IPS-20b (cell line): ENCODE results near the gene KRTAP10-3.
"Not testable (repeated sequence)": the region's sequence is repeated elsewhere in the genome, so short reads cannot be mapped to it uniquely, and the experiment has no call there.

Experiments
- H3K27ac ChIP-seq: one replicate; pipeline ENCODE4 v1.5.1; 2013; ENCODE audit warnings: low read length
- H3K27me3 ChIP-seq: 2 replicates; pipeline ENCODE4 v1.6.1; 2013; ENCODE audit warnings: mild to moderate bottlenecking, low read length, inconsistent platforms; ENCODE audit not compliant: insufficient read depth
- H3K36me3 ChIP-seq: 2 replicates; pipeline ENCODE4 v1.6.1; 2013; ENCODE audit warnings: low read depth, mild to moderate bottlenecking, inconsistent platforms, low read length, moderate library complexity; ENCODE audit not compliant: insufficient read depth
- H3K4me1 ChIP-seq: 2 replicates; pipeline ENCODE4 v1.6.1; 2013; ENCODE audit warnings: mild to moderate bottlenecking, control low read depth, inconsistent platforms, low read length, moderate library complexity; ENCODE audit not compliant: insufficient read depth
- H3K4me3 ChIP-seq: 2 replicates; pipeline ENCODE4 v1.5.1; 2013; ENCODE audit warnings: mild to moderate bottlenecking, low read length, inconsistent platforms
- H3K9ac ChIP-seq: 2 replicates; pipeline ENCODE4 v1.6.1; 2013; ENCODE audit warnings: low read depth, mild to moderate bottlenecking, inconsistent platforms, low read length, moderate library complexity
- H3K9me3 ChIP-seq: 2 replicates; pipeline ENCODE4 v1.6.1; 2013; ENCODE audit warnings: mild to moderate bottlenecking, low read depth, low read length, inconsistent platforms; ENCODE audit not compliant: insufficient read depth

KRTAP10-3 gene

DNA sequence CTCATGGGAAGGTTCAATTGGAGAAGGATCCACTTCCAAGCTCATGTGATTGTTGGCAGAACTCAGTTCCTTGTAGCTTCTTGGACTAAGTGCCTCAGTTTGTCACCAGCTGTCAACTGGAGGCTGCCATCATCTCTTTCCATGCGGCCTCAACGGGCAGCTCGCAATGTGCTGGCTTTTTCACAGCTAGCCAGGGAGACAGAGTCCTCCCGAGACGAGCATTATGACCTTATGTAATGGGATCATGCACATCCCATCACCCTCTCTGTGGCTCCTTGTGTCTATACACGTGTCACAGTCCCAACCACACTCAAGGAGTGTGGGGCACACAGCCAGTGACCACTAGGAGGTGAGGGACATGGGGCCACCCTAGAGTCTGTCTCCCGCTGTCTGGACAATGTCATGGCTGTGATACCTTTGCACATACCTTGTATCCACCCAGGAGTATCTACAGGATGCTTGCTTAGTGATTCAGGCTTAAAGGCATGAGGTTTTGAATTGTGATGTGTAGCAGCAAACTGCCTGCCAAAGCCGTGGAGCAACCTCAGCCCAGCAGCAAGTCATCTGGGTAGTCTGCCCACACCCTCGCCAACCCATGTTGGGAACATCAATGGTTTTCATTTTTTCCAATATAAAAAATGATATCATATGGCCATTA lies 37.6 kb upstream of the KRTAP10-3 start:
- no peak overlapping the region for H3K4me3 ChIP-seq
- no peak overlapping the region for H3K9ac ChIP-seq
- H3K36me3 ChIP-seq = no peaks in the 10 kb centered on the region
- no peaks in the 10 kb centered on the region for H3K9me3 ChIP-seq
- H3K27ac ChIP-seq = no peak overlapping the region
- peaks cover 13% of the 10 kb centered on the region; the same call in 1 of the 2 replicates for H3K4me1 ChIP-seq
- no peaks in the 10 kb centered on the region for H3K27me3 ChIP-seq

DNA sequence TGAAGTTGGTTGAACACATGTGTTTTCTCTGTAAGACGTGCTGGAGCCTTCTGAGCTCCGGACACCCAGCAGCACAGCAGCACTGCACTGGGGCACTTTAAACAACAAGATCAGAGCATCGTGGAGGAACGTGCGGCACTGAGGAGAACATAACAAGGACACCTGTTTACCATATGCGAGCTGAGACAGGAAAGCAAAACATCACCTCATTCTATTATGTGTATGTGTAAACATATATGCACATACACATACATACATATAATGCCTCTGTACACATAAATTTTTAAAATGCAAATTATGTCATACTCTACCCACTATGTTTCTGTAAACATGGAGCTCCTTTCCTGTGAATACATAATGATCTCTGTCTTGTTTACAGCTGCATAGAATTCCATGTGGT lies 36.9 kb upstream of the KRTAP10-3 start:
- Histone ChIP-seq H3K27ac (no peak overlapping the region), H3K27me3 (no peaks in the 10 kb centered on the region), H3K36me3 (no peaks in the 10 kb centered on the region), H3K4me1 (peaks cover 13% of the 10 kb centered on the region; the same call in 1 of the 2 replicates), H3K9me3 (no peaks in the 10 kb centered on the region), H3K9ac (no peak overlapping the region), H3K4me3 (no peak overlapping the region)

DNA sequence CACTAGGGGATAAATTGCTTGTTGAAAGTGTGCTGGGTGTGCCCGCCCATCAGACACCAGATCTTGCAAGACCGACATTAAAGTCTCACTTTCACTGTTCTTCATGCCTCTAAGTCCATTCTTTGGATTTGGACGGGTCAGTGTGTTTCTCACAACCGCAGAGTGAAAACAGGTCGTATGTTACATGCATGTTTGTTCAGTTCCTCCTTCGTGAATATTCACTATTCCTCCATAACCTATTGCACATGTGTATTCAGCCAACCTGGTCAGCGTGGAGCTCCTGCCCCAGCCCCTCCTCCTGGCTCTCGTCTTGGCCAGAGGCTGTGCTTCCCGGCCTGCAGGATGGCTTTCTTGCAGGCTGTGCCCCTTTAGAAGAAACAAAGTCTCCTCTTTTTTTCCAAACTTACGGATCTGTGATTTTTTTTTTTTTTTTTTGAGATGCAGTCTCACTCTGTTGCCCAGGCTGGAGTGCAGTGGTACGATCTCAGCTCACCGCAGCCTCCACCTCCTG lies 35.9 kb upstream of the KRTAP10-3 start:
- no peaks in the 10 kb centered on the region for H3K9me3 ChIP-seq

DNA sequence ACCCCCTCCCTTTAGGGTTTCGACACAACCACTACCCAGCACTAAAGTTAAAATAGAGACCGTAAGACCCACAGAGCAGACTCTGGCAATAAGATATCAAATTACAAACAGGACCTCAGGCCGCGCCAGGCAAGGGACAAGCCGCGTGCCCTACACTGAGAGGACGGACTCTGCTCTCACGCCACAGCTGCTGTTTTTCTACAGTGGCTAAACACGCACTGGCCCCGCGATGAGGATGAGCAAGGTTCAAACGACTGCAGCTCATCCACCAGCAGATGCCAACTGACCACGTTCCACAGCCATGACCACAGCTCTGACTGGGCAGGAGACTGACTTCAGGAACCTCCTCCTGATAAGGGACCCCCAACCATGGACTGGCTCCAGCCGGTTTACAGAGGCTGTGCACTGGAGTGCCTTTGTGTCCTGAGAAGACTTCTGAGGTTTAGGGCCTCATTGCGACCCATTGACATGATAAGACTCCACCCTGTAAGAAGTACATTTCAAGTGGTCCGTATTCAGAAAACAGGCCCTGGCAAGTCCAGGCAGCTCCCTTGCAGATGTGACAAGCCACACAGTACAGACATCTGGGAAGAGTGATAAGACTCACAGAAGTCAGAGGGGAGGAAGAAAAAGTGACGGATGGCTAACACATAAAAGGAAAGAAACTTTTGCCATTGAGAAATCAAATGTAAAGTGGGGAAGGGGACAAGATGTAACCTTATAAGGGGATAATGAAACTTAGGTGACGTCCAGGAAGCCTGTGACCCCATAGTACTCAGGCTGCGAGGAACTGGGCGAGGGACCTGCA lies 35.2 kb upstream of the KRTAP10-3 start:
- no peaks in the 10 kb centered on the region for H3K27me3 ChIP-seq
- H3K4me1 ChIP-seq = peaks cover 13% of the 10 kb centered on the region; the same call in 1 of the 2 replicates
- H3K27ac ChIP-seq = no peak overlapping the region
- no peak overlapping the region for H3K9ac ChIP-seq
- H3K36me3 ChIP-seq = no peaks in the 10 kb centered on the region
- H3K9me3 ChIP-seq = no peaks in the 10 kb centered on the region
- H3K4me3 ChIP-seq = no peak overlapping the region

More for the DNA sequence above, 35.9 kb upstream of the KRTAP10-3 start:
- no peak overlapping the region for H3K4me3 ChIP-seq
- no peak overlapping the region for H3K9ac ChIP-seq
- no peaks in the 10 kb centered on the region for H3K36me3 ChIP-seq
- H3K4me1 ChIP-seq = peaks cover 13% of the 10 kb centered on the region; the same call in 1 of the 2 replicates
- H3K27me3 ChIP-seq = no peaks in the 10 kb centered on the region
- H3K27ac ChIP-seq = no peak overlapping the region

DNA sequence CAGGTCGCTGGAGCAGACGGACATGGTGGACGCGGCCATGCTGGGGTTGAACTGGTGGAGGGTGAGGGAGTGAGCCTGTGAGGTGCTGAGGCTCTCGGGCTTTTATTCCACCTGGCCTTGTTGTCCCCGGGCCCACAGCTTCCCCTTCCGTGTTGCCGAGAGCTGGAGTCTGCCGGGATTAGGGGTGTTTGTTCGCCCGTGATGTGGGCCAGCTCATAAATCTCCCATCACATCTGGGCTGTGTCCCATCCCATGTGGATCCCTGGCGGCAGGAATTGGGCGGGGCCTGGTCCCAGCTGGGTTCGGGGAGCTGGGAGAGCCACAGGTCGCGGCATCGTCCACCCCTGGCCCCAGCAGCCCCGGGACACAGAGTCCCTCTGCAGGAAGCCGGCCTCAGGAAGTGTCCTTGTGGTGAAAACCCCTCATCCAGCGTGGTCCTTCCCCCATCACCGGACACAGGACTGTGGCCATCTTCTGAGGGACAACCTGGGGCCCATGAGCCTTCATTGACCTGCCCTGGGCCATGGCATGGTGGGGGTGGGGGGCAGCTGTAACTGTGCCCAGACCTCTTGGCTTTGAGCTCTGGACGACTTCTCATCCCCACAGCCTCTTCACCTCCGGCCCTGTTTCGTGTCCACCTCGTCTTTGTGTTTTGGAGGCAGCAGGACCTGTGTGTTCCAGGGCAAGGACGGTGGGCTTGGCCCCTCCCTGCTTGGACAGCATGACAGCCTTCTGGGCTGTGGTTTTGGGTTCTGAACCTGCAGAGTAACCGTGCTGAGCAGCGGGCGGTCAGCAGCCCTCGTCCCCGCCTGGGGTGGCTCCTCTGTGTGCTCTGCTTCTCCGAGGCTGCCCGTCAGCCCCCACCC lies 34.1 kb upstream of the KRTAP10-3 start, which contains the start of gene KRTAP10-6:
KRTAP10-6 (minus strand) TSS at position 60 of the 866 bp plus-strand sequence; CDS start at position 39, 21 bp downstream.
- Histone ChIP-seq H3K27me3 (no peaks in the 10 kb centered on the region), H3K9ac (no peak within 1 kb of the TSS), H3K9me3 (no peaks in the 10 kb centered on the region), H3K27ac (no peak within 1 kb of the TSS), H3K4me3 (no peak within 1 kb of the TSS), H3K36me3 (no peaks in the 10 kb centered on the region), H3K4me1 (peaks cover 8% of the 10 kb centered on the region; the same call in 1 of the 2 replicates)

DNA sequence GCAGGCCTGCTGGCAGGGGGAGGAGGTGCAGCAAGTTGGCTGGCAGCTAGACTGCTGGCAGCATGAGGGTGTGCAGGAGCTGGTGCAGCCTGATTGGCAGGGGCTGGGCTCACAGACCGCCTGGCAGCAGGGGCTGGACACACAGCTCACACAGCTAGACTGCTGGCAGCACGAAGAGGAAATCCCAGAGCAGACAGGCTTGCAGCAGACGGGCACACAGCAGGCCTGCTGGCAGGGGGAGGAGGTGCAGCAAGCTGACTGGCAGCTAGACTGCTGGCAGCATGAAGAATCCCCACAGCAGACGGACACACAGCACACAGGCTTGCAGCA lies 33.2 kb upstream of the KRTAP10-3 start:
- H3K9me3 ChIP-seq, H3K27me3 ChIP-seq, H3K4me1 ChIP-seq, H3K4me3 ChIP-seq, H3K27ac ChIP-seq, H3K9ac ChIP-seq, H3K36me3 ChIP-seq: not testable (repeated sequence)

DNA sequence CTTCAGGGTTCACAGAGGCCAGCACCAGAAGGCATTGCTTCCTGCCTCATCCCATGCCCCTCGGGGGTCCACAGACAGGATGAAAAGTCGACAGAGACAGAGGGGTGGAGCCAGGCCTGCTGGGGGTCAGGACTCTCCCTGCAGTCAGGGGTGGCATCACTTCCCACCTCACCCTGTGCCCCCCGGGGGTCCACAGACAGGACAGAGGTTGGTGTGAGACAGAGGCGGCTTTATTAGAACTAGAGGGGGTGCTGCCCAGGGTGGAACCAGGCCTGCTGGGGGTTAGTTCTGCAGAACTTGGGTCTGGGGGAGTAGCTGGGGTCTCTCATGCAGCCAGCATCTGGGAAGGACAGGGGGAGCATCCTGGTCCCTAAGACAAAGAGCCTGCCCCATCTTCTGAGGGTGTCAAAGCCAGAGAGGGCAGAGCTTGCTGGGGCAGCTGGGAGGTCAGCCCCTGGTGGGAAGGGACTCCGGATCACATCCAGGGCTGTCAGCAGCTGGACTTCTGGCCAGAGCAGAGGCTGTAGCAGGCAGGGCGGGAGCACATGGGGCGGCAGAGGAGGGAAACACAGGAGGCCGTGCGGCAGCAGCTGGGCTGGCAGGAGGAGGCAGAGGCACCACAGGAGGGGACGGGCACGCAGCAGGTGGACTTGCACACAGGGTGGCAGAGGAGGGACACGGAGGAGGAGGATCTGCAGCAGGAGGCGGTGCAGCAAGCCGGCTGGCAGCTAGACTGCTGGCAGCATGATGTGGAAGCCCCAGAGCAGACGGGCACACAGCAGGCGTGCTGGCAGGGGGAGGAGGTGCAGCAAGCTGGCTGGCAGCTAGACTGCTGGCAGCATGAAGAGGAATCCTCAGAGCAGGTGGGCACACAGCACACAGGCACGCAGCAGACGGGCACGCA lies 32.6 kb upstream of the KRTAP10-3 start:
- not testable (repeated sequence) for H3K9ac ChIP-seq, H3K27ac ChIP-seq, H3K27me3 ChIP-seq, H3K4me1 ChIP-seq, H3K9me3 ChIP-seq, H3K36me3 ChIP-seq, H3K4me3 ChIP-seq

DNA sequence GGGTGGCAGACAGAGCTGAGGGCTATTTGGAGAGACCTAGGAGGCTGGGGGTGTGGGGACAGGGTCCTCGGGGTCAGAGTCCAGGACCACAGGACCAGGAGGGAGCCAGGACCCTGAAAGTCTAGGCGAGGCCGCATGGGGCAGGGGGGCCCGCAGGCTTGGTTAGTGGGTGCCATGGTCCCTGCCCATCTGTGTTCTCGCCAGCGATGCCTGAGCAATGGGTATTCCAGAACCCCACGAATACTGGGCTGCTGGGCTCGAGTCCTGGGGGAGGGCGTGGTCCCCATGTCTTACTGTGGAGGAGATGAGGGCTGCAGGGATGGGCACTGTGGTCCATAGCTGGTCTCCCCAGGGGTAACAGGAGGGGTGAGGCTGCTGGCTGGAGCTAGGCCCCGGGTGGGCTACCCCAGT lies 31.7 kb upstream of the KRTAP10-3 start:
- Histone ChIP-seq H3K27me3 (no peaks in the 10 kb centered on the region), H3K9ac (no peak overlapping the region), H3K27ac (no peak overlapping the region), H3K4me3 (no peak overlapping the region), H3K9me3 (no peaks in the 10 kb centered on the region), H3K36me3 (no peaks in the 10 kb centered on the region), H3K4me1 (peaks cover 8% of the 10 kb centered on the region; the same call in 1 of the 2 replicates)

DNA sequence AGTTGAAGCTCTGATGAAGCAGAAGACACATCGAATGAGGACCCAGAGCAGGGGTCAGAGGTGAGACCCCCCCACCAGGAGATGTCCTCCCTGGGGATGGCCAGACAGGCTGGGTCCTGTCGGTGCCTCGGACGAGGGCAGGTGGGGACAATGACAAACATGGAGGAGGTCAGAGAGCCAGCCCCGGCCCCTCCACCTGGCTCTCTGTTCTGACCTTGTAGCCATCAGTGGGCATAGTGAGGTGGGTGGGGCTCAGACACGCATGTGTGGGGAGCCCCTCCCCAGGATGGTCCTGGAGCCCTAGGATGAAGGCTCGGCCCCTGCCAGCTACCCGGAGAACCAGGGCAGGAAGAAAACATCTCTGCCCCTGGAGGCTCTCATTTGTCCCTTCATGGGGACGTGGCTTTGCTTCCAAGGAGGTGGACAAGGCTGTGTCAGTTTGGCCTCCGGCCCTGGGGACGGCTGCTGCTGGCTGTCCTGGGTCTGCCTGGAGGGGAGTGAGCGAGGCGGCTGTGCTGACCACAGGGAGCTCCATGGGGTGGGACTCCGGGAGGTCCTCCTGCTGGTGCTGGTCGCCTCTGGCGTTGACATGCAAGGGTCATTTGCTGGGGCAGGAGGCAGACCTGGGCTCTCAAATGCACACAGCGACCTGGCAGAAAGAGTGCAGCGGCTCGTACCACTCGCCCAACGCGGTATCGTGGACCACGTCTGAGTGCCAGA lies 31.2 kb upstream of the KRTAP10-3 start:
- H3K9me3 ChIP-seq = no peaks in the 10 kb centered on the region
- H3K4me3 ChIP-seq = no peak overlapping the region
- peaks cover 8% of the 10 kb centered on the region; the same call in 1 of the 2 replicates for H3K4me1 ChIP-seq
- no peak overlapping the region for H3K9ac ChIP-seq
- H3K36me3 ChIP-seq = no peaks in the 10 kb centered on the region
- H3K27ac ChIP-seq = no peak overlapping the region
- H3K27me3 ChIP-seq = no peaks in the 10 kb centered on the region

DNA sequence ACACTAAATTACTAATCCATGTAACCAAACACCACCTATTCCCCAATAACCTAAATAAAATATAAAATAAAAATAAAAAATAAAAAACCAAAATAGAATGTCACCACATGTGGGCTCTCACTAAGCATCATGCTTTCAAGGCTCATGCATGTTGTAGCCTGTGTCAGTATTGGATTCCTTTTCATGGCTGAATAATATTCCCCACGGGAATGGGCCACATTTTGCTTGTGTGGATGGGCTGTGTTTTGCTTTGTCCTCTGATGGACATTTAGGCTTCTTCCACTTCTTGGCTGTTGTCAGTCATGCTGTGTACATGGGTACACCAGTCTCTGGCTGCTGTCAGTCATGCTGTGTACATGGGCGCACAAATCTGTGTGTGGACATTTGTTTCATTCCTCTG lies 30.5 kb upstream of the KRTAP10-3 start:
- Histone ChIP-seq H3K27me3 (no peaks in the 10 kb centered on the region), H3K27ac (no peak overlapping the region), H3K36me3 (no peaks in the 10 kb centered on the region), H3K4me1 (peaks cover 8% of the 10 kb centered on the region; the same call in 1 of the 2 replicates), H3K9ac (no peak overlapping the region), H3K9me3 (no peaks in the 10 kb centered on the region), H3K4me3 (no peak overlapping the region)
